GM12865 (cell line): Measurements from ENCODE around the gene FANCM.

ENCODE experiments used
- DNase-seq: peaks from one replicate; pipeline ENCODE4 v3.0.0; 2010; ENCODE audit warnings: low read depth
- H3K4me3 ChIP-seq: 2 replicates; pipeline ENCODE4 v1.5.1; 2011; ENCODE audit warnings: mild to moderate bottlenecking, low read depth, low read length, control low read depth
- TF ChIP-seq, protein P1 (sequence below): IDR thresholded peaks from 2 replicates; pipeline ENCODE4 v1.5.1; 2011; ENCODE audit warnings: low read length, control low read depth, low read depth, inconsistent platforms; ENCODE audit not compliant: insufficient read depth; ENCODE audit errors: missing control alignments

Gene FANCM

DNA sequence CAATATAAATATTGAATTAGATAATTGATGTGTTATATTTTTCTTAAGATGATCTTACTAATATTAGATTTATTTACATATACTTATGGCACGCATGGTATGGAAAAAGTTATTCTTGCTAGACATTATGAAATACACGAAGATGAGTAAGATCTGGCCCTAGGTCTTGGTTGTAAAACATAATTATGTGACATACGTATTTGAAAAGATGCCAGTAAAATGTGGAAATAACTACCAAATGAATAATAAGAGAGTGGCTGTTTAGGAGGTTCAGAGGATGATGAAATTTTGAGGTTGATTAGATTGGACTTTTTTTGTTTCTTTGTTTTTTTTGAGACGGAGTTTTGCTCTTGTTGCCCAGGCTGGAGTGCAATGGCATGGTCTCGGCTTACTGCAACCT, 41.3 kb downstream of the FANCM start:
- TF ChIP-seq, protein P1, sequence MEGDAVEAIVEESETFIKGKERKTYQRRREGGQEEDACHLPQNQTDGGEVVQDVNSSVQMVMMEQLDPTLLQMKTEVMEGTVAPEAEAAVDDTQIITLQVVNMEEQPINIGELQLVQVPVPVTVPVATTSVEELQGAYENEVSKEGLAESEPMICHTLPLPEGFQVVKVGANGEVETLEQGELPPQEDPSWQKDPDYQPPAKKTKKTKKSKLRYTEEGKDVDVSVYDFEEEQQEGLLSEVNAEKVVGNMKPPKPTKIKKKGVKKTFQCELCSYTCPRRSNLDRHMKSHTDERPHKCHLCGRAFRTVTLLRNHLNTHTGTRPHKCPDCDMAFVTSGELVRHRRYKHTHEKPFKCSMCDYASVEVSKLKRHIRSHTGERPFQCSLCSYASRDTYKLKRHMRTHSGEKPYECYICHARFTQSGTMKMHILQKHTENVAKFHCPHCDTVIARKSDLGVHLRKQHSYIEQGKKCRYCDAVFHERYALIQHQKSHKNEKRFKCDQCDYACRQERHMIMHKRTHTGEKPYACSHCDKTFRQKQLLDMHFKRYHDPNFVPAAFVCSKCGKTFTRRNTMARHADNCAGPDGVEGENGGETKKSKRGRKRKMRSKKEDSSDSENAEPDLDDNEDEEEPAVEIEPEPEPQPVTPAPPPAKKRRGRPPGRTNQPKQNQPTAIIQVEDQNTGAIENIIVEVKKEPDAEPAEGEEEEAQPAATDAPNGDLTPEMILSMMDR = no peak
- DNase-seq = no peak
- no peak overlapping the region for H3K4me3 ChIP-seq

DNA sequence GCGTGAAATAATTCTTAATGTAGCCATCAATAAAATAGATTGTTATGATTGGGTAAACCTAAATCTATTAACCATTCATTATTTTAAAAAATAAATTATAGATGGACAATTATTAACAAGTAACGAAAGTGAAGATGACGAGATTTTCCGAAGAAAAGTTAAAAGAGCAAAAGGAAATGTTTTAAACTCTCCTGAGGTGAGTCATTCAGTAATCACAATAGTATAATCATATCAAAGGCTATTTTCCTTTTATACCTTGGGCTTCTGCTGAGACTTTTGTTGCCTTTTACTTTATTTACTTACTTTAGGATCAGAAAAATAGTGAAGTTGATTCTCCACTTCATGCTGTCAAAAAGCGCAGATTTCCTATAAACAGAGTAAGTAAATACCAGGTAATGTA, 45.6 kb downstream of the FANCM start:
- no peak overlapping the region for H3K4me3 ChIP-seq
- TF ChIP-seq, protein P1 = no peak
- no peak for DNase-seq

DNA sequence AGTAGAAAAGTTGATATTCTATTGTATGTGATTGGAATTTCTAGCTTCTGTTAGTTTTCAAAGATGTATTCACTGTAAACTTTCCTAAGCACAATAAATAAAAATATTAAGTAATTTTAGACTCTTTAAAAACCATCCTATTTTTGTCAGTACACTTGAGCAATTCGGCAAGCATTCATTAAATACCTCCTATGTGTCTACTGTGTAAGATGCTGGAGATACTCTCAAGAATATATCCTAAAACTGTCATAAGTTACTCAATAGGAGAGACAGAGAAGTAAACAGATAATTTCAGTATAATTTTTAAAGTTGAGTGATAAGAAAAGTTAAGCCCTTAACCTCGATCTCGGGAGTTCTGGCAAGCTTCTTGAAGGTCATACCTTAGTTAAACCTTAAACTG, 46.1 kb downstream of the FANCM start:
- H3K4me3 ChIP-seq = no peak overlapping the region
- TF ChIP-seq, protein P1 = no peak
- no peak for DNase-seq

DNA sequence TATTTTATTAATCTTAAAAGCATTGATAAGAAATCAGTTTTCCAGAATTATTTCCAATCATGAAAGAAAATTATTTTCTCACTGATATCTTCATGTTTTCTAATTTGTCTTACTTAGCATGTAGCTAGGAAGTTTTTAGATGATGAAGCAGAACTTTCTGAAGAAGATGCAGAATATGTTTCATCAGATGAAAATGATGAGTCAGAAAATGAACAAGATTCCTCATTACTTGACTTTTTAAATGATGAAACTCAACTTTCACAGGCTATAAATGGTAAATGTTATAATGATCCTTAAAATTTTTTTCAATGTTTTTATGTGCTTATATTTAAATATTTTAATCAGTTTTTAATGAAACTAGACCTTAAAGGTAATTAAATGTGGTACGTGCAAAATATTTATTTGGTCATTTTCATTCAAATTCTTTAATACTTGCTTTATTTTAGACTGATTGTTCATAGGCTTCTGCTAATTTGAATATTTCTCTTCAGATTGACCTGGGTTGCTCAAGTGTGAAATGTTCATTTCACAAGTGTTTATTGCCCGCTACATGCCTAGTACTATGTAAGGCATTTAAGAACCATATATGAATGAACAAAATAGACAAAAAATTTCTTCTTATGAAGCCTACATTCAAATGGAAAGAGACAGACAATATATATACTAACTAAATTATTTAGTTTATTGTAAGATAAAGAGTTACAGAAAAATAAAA, 49.5 kb downstream of the FANCM start:
- no peak for DNase-seq
- TF ChIP-seq, protein P1 = no peak
- H3K4me3 ChIP-seq = no peak overlapping the region

DNA sequence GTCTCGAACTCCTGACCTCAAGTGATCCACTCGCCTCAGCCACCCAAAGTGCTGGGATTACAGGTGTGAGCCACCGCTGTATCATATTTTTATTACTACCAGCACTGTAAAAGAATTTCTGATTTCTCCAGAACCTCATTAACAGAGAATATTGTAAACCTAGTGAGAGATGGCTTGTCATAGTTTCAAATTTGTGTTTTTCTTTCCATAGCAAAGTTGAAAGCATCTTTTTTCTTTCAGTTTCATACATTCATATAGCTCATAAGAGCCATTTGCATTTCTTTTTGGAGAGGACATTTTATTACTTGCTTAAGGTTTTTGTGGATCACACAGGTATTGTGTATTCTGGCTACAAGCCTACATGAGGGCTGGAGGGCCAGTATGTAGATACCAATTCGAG, 59.2 kb downstream of the FANCM start:
- DNase-seq = no peak
- H3K4me3 ChIP-seq = no peak overlapping the region
- TF ChIP-seq, protein P1 = no peak

DNA sequence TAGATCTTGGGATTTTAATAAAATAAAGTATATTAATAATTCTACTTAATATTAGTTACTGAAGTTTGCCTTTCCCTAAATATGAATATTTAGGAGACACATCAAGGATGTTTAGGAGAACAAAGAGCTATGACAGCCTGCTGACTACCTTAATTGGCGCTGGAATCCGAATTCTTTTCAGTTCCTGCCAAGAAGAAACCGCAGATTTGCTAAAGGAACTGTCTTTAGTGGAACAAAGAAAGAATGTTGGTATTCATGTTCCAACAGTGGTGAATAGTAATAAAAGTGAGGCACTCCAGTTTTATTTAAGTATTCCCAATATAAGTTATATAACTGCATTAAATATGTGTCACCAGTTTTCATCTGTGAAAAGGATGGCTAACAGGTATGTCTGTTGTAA, 62.8 kb downstream of the FANCM start:
- no peak for DNase-seq

DNA sequence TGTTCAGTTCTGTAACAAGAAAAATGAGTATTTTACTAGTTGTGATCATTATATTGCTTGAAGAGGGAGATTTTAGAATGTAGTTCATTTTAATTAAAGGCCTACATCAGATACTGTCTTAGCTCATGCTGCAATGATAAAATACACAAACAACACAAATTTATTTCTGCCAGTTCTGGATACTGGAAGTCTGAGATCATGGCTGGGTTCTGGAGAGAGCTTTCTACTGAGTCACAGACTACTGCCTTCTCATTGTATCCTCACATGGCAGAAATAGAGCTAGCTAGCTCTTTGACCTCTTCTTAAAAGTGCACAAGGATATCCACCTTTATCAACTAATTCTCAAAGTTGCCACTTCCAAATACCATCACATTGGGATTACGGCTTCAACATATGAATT, 63.5 kb downstream of the FANCM start:
- DNase-seq = no peak

More for the DNA sequence above, 62.8 kb downstream of the FANCM start:
- no peak overlapping the region for H3K4me3 ChIP-seq
- TF ChIP-seq, protein P1 = no peak

More for the DNA sequence above, 63.5 kb downstream of the FANCM start:
- no peak overlapping the region for H3K4me3 ChIP-seq
- TF ChIP-seq, protein P1 = no peak
